SK-N-SH treated with all-trans-retinoic acid at 6 μM for 48 hours (cell line): ENCODE results near the gene CLIC5.

Experiments
- ATAC-seq: fragments of 200-7000 bp; cut with Tn5 transposase; 3 replicates; pipeline ENCODE4 v1.9.1; 2020; ENCODE audit warnings: mild to moderate bottlenecking, moderate library complexity
- ARNTL ChIP-seq: fragments of 450-650 bp; formaldehyde crosslinking; IDR thresholded peaks from 2 replicates; pipeline ENCODE4 v1.5.0; 2020; ENCODE audit warnings: low read depth, mild to moderate bottlenecking, moderate library complexity, borderline replicate concordance
- BACH2 ChIP-seq: fragments of 250-450 bp; sonication (Bioruptor Pico); IDR thresholded peaks from 2 replicates; pipeline ENCODE4 v1.9.0; 2021; ENCODE audit warnings: mild to moderate bottlenecking, borderline replicate concordance
- ESRRG ChIP-seq: fragments of 250-450 bp; sonication (Bioruptor Pico); IDR thresholded peaks from 2 replicates; pipeline ENCODE4 v1.6.1; 2021; ENCODE audit warnings: mild to moderate bottlenecking
- GLIS3 ChIP-seq: fragments of 250-450 bp; sonication (Bioruptor Pico); IDR thresholded peaks from 2 replicates; pipeline ENCODE4 v1.5.0; 2020; ENCODE audit warnings: mild to moderate bottlenecking, moderate library complexity
- OSR1 ChIP-seq: fragments of 250-450 bp; sonication (Bioruptor Pico); IDR thresholded peaks from 2 replicates; pipeline ENCODE4 v1.8.0; 2022; ENCODE audit warnings: moderate library complexity, mild to moderate bottlenecking, inconsistent platforms
- PPARA ChIP-seq: fragments of 250-450 bp; sonication (Bioruptor Pico); IDR thresholded peaks from 2 replicates; pipeline ENCODE4 v1.5.0; 2020; ENCODE audit warnings: mild to moderate bottlenecking, borderline replicate concordance
- RARB ChIP-seq: fragments of 250-450 bp; sonication (Bioruptor Pico); IDR thresholded peaks from 2 replicates; pipeline ENCODE4 v1.8.0; 2021; ENCODE audit warnings: mild to moderate bottlenecking, moderate library complexity
- SNAI2 ChIP-seq: fragments of 250-450 bp; sonication (Bioruptor Pico); IDR thresholded peaks from 2 replicates; pipeline ENCODE4 v1.5.0; 2020; ENCODE audit warnings: mild to moderate bottlenecking, moderate library complexity
- TCF4 ChIP-seq: fragments of 250-450 bp; sonication (Bioruptor Pico); IDR thresholded peaks from 2 replicates; pipeline ENCODE4 v1.8.0; 2021; ENCODE audit warnings: mild to moderate bottlenecking, moderate library complexity, borderline replicate concordance
- TOX ChIP-seq: fragments of 250-450 bp; sonication (Bioruptor Pico); IDR thresholded peaks from 2 replicates; pipeline ENCODE4 v1.8.0; 2021; ENCODE audit warnings: mild to moderate bottlenecking, moderate library complexity, borderline replicate concordance
- ZC3H10 ChIP-seq: fragments of 250-450 bp; sonication (Bioruptor Pico); IDR thresholded peaks from 2 replicates; pipeline ENCODE4 v1.5.1; 2021; ENCODE audit warnings: mild to moderate bottlenecking, moderate library complexity
- ZFP30 ChIP-seq: fragments of 450-650 bp; formaldehyde crosslinking; IDR thresholded peaks from 2 replicates; pipeline ENCODE4 v1.5.0; 2022; ENCODE audit warnings: mild to moderate bottlenecking, moderate library complexity
- ZNF565 ChIP-seq: fragments of 450-650 bp; formaldehyde crosslinking; conservative IDR thresholded peaks from 2 replicates; pipeline ENCODE4 v1.5.0; 2020; ENCODE audit warnings: low read depth, mild to moderate bottlenecking, moderate library complexity
- ZNF70 ChIP-seq: fragments of 450-650 bp; formaldehyde crosslinking; IDR thresholded peaks from 2 replicates; pipeline ENCODE4 v1.5.0; 2020; ENCODE audit warnings: mild to moderate bottlenecking, moderate library complexity
- ZNF8 ChIP-seq: fragments of 450-650 bp; formaldehyde crosslinking; IDR thresholded peaks from 2 replicates; pipeline ENCODE4 v1.5.0; 2020; ENCODE audit warnings: mild to moderate bottlenecking, moderate library complexity
- TF ChIP-seq, protein P1 (sequence below): fragments of 250-450 bp; sonication (Bioruptor Pico); IDR thresholded peaks from 2 replicates; pipeline ENCODE4 v1.5.0; 2020; ENCODE audit warnings: mild to moderate bottlenecking, moderate library complexity
- TF ChIP-seq, protein P2 (sequence below): fragments of 250-450 bp; sonication (Bioruptor Pico); IDR thresholded peaks from 2 replicates; pipeline ENCODE4 v1.8.0; 2021; ENCODE audit warnings: low read depth, mild to moderate bottlenecking, moderate library complexity, borderline replicate concordance
- TF ChIP-seq, protein P3 (sequence below): fragments of 250-450 bp; sonication (Bioruptor Pico); IDR thresholded peaks from 2 replicates; pipeline ENCODE4 v1.8.0; 2020; ENCODE audit warnings: mild to moderate bottlenecking, moderate library complexity, borderline replicate concordance
- TF ChIP-seq, protein P4 (sequence below): fragments of 250-450 bp; sonication (Bioruptor Pico); IDR thresholded peaks from 2 replicates; pipeline ENCODE4 v1.5.1; 2021; ENCODE audit warnings: mild to moderate bottlenecking, moderate library complexity
- TF ChIP-seq, protein P5 (sequence below): fragments of 250-450 bp; sonication (Bioruptor Pico); IDR thresholded peaks from 2 replicates; pipeline ENCODE4 v1.5.1; 2020; ENCODE audit warnings: low read depth, mild to moderate bottlenecking, moderate library complexity

The CLIC5 gene

DNA sequence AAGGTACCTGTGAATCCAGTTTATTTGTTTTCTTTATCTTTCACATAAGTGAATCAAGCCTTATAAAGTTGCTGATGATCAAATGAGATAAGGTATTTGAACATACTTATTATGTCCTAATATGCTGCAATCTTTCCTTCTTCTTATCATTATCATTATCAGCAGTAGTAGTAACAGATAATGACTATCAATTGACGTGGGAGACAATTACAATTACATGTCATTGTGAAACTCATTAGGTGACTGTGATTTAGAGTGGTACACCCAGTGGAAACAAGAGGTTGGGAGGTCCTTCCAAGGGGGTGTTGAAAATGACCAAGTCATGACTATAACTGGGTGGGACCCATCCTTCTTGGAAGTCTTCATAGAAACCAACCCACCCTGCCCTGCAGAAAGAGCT, 2.8 kb downstream of the CLIC5 start:
- no peak for ATAC-seq
- TF ChIP-seq TCF4 (CRISPR knock-in tag) (no peak), GLIS3 (CRISPR knock-in tag) (no peak), ZNF8 (CRISPR knock-in tag) (no peak), RARB (CRISPR knock-in tag) (no peak), ZC3H10 (CRISPR knock-in tag) (no peak), ARNTL (no peak), ZNF70 (CRISPR knock-in tag) (no peak), BACH2 (CRISPR knock-in tag) (no peak), ZFP30 (CRISPR knock-in tag) (no peak), TOX (CRISPR knock-in tag) (no peak), OSR1 (CRISPR knock-in tag) (no peak), PPARA (CRISPR knock-in tag) (no peak), ZNF565 (CRISPR knock-in tag) (no peak), ESRRG (no peak)
- TF ChIP-seq, protein P1, sequence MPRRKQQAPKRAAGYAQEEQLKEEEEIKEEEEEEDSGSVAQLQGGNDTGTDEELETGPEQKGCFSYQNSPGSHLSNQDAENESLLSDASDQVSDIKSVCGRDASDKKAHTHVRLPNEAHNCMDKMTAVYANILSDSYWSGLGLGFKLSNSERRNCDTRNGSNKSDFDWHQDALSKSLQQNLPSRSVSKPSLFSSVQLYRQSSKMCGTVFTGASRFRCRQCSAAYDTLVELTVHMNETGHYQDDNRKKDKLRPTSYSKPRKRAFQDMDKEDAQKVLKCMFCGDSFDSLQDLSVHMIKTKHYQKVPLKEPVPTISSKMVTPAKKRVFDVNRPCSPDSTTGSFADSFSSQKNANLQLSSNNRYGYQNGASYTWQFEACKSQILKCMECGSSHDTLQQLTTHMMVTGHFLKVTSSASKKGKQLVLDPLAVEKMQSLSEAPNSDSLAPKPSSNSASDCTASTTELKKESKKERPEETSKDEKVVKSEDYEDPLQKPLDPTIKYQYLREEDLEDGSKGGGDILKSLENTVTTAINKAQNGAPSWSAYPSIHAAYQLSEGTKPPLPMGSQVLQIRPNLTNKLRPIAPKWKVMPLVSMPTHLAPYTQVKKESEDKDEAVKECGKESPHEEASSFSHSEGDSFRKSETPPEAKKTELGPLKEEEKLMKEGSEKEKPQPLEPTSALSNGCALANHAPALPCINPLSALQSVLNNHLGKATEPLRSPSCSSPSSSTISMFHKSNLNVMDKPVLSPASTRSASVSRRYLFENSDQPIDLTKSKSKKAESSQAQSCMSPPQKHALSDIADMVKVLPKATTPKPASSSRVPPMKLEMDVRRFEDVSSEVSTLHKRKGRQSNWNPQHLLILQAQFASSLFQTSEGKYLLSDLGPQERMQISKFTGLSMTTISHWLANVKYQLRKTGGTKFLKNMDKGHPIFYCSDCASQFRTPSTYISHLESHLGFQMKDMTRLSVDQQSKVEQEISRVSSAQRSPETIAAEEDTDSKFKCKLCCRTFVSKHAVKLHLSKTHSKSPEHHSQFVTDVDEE (CRISPR knock-in tag), result no peak
- TF ChIP-seq, protein P2, sequence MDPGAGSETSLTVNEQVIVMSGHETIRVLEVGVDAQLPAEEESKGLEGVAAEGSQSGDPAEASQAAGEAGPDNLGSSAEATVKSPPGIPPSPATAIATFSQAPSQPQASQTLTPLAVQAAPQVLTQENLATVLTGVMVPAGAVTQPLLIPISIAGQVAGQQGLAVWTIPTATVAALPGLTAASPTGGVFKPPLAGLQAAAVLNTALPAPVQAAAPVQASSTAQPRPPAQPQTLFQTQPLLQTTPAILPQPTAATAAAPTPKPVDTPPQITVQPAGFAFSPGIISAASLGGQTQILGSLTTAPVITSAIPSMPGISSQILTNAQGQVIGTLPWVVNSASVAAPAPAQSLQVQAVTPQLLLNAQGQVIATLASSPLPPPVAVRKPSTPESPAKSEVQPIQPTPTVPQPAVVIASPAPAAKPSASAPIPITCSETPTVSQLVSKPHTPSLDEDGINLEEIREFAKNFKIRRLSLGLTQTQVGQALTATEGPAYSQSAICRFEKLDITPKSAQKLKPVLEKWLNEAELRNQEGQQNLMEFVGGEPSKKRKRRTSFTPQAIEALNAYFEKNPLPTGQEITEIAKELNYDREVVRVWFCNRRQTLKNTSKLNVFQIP (CRISPR knock-in tag), result no peak
- TF ChIP-seq, protein P3, sequence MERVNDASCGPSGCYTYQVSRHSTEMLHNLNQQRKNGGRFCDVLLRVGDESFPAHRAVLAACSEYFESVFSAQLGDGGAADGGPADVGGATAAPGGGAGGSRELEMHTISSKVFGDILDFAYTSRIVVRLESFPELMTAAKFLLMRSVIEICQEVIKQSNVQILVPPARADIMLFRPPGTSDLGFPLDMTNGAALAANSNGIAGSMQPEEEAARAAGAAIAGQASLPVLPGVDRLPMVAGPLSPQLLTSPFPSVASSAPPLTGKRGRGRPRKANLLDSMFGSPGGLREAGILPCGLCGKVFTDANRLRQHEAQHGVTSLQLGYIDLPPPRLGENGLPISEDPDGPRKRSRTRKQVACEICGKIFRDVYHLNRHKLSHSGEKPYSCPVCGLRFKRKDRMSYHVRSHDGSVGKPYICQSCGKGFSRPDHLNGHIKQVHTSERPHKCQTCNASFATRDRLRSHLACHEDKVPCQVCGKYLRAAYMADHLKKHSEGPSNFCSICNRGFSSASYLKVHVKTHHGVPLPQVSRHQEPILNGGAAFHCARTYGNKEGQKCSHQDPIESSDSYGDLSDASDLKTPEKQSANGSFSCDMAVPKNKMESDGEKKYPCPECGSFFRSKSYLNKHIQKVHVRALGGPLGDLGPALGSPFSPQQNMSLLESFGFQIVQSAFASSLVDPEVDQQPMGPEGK (CRISPR knock-in tag), result no peak
- TF ChIP-seq, protein P4, sequence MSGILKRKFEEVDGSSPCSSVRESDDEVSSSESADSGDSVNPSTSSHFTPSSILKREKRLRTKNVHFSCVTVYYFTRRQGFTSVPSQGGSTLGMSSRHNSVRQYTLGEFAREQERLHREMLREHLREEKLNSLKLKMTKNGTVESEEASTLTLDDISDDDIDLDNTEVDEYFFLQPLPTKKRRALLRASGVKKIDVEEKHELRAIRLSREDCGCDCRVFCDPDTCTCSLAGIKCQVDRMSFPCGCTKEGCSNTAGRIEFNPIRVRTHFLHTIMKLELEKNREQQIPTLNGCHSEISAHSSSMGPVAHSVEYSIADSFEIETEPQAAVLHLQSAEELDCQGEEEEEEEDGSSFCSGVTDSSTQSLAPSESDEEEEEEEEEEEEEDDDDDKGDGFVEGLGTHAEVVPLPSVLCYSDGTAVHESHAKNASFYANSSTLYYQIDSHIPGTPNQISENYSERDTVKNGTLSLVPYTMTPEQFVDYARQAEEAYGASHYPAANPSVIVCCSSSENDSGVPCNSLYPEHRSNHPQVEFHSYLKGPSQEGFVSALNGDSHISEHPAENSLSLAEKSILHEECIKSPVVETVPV, result no peak
- TF ChIP-seq, protein P5, sequence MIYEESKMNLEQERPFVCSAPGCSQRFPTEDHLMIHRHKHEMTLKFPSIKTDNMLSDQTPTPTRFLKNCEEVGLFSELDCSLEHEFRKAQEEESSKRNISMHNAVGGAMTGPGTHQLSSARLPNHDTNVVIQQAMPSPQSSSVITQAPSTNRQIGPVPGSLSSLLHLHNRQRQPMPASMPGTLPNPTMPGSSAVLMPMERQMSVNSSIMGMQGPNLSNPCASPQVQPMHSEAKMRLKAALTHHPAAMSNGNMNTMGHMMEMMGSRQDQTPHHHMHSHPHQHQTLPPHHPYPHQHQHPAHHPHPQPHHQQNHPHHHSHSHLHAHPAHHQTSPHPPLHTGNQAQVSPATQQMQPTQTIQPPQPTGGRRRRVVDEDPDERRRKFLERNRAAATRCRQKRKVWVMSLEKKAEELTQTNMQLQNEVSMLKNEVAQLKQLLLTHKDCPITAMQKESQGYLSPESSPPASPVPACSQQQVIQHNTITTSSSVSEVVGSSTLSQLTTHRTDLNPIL (CRISPR knock-in tag), result no peak

DNA sequence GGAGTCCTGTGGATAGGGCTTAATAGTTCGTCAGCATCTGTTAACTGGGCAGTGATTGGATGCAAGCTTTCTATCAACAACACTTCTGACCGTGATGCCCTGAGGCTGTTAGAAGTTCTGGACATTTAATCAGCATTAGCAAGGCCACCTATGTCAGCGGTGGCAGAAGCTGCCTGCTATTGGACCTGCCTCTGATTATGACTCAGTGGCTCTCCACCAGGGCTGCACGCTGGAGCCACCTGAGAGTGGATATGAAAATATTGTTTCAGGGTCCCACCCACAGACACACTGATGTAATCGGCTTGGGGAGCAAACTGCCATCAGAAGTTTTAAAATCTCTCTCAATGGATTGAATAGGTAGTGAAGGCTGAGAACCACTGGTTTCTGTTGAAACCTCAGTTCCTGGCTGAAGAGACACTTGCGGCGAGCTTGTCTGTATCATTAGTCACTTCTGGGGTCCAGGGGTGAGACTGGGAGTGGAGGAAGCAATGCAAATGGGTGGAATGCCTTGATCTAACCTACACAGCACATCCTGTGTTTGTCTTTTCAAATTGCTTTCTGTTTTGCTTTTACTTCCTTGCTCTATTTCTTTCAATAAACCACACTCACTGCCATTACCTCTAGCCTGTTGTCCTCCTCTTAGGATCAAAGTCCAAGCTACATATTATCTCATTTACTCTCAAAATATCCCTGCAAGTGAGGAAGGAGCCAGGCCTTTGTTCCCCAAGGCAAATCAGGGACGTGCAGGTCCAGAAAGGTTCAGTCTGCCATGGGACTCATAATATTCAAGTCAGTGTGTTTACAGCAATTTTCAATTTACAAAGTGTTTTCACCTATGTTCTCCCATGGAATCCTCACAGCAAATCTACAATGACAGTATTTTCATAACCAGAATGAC, 4.2 kb downstream of the CLIC5 start:
- ATAC-seq, result no peak
- TF ChIP-seq RARB (CRISPR knock-in tag) (no peak), ZNF565 (CRISPR knock-in tag) (no peak), SNAI2 (CRISPR knock-in tag) (no peak), ZFP30 (CRISPR knock-in tag) (no peak), ZNF70 (CRISPR knock-in tag) (no peak), OSR1 (CRISPR knock-in tag) (no peak), TCF4 (CRISPR knock-in tag) (no peak), ARNTL (no peak), BACH2 (CRISPR knock-in tag) (no peak), TOX (CRISPR knock-in tag) (no peak)
- TF ChIP-seq, protein P1 (CRISPR knock-in tag), result no peak
- TF ChIP-seq, protein P4, result no peak
